Lung microvascular endothelial cell (primary cell): ENCODE results near the gene PA2G4. TPM values are rescaled to one million over a fixed set of nuclear protein-coding genes. Genes with fewer than 3 reads are reported as not detected.

Experiments used
- DNase-seq, 2 donors: peaks; one replicate each; pipeline versions ENCODE4 v3.0.0 to v3.0.0-alpha.2; 2010; ENCODE audit warnings: low read depth in 2 of 2
- total RNA-seq: library from RNA; depleted of rRNA; stranded (reverse); fragments of >200 nt; gene quantifications from 2 replicates; pipeline ENCODE4 v1.2.1, GENCODE V29; 2014

The PA2G4 gene
- total RNA-seq, 1 donor from 2014 or later, result 80.8 TPM

GRCh38 chr12:56124133-56124532 lies 19.8 kb downstream of the PA2G4 start:
- DNase-seq, result no peak

- no peak for DNase-seq
These were observed 22.4 kb downstream of the PA2G4 start for GRCh38 chr12:56126732-56127239.

GRCh38 chr12:56127485-56127887 lies 23.1 kb downstream of the PA2G4 start:
- DNase-seq, result no peak

GRCh38 chr12:56127888-56128669 lies 23.7 kb downstream of the PA2G4 start, which contains the start of gene ESYT1:
Gene ESYT1 (plus strand): TSS chr12:56128267. CDS start chr12:56128320, 53 bp downstream.
- DNase-seq, result peak; percentile 100

GRCh38 chr12:56128670-56129205 lies 24.4 kb downstream of the PA2G4 start:
- DNase-seq, result peak in 1 of 2 donors; percentile 45

- DNase-seq, result peak; percentile 39 to 62
These were observed 25.0 kb downstream of the PA2G4 start for GRCh38 chr12:56129206-56129941.

GRCh38 chr12:56129942-56130495 lies 25.7 kb downstream of the PA2G4 start:
- DNase-seq, result no peak

GRCh38 chr12:56130876-56131275 lies 26.5 kb downstream of the PA2G4 start:
- no peak for DNase-seq

GRCh38 chr12:56134897-56135296 lies 30.5 kb downstream of the PA2G4 start:
- no peak for DNase-seq

- DNase-seq, result no peak
These were observed 33.7 kb downstream of the PA2G4 start for GRCh38 chr12:56137853-56138571.

- DNase-seq, result no peak
These were observed 37.8 kb downstream of the PA2G4 start for GRCh38 chr12:56141946-56142784.

- DNase-seq, result peak in 1 of 2 donors; percentile 29
These were observed 38.9 kb downstream of the PA2G4 start for GRCh38 chr12:56143217-56143616.

GRCh38 chr12:56143870-56144269 lies 39.5 kb downstream of the PA2G4 start:
- DNase-seq, result peak; percentile 58 to 76

- DNase-seq, result no peak
These were observed 40.9 kb downstream of the PA2G4 start for GRCh38 chr12:56145217-56145616.

- peak; percentile 78 to 83 for DNase-seq
These were observed 42.4 kb downstream of the PA2G4 start for GRCh38 chr12:56146492-56147460.

GRCh38 chr12:56150563-56150962 lies 46.2 kb downstream of the PA2G4 start:
- peak; percentile 55 to 58 for DNase-seq

GRCh38 chr12:56151672-56152131 lies 47.3 kb downstream of the PA2G4 start:
- peak in 1 of 2 donors; percentile 54 for DNase-seq

- DNase-seq, result peak; percentile 94 to 95
These were observed 47.9 kb downstream of the PA2G4 start, which contains the start of gene MYL6B for GRCh38 chr12:56152132-56152755. Gene MYL6B (plus strand): TSS chr12:56152587. CDS start chr12:56153919, 1,332 bp downstream.
